CD4-positive, alpha-beta memory T cell (primary cell): Measurements from ENCODE around the gene FAM174C. TPM values are rescaled to one million over a fixed set of nuclear protein-coding genes. Genes with fewer than 3 reads are reported as not detected.

Experiments used
- CTCF ChIA-PET: fragments of 350-600 bp; sonication (Branson Sonifier 250); formaldehyde crosslinking; loops from one replicate; lab custom pipeline; 2021; ENCODE audit warnings: inconsistent platforms; ENCODE audit not compliant: partially characterized antibody; lab: Charles Lee
- POLR2A ChIA-PET: fragments of 350-600 bp; sonication (Branson Sonifier 250); formaldehyde crosslinking; loops from one replicate; lab custom pipeline; 2021; ENCODE audit not compliant: partially characterized antibody; lab: Charles Lee
- DNase-seq, 5 donors: peaks; one replicate each; pipeline versions ENCODE4 v3.0.0 to v3.0.0-alpha.2; 2020 to 2022; ENCODE audit warnings: mixed read lengths in 1 of 5
- H3K27ac ChIP-seq: one replicate; pipeline ENCODE4 v1.7.0; 2013; ENCODE audit warnings: low read depth, low read length
- H3K27me3 ChIP-seq: 2 replicates; pipeline ENCODE4 v1.7.0; 2013; ENCODE audit warnings: mild to moderate bottlenecking, low read length, moderate library complexity; ENCODE audit not compliant: insufficient read depth
- H3K36me3 ChIP-seq: 2 replicates; pipeline ENCODE4 v1.7.0; 2013; ENCODE audit warnings: mild to moderate bottlenecking, low read length, moderate library complexity; ENCODE audit not compliant: insufficient read depth
- H3K4me1 ChIP-seq: 2 replicates; pipeline ENCODE4 v1.7.0; 2013; ENCODE audit warnings: mild to moderate bottlenecking, low read length, moderate library complexity; ENCODE audit not compliant: insufficient read depth
- H3K4me3 ChIP-seq, 2 donors: one replicate each; pipeline ENCODE4 v1.7.0; 2013; ENCODE audit warnings: low read length in 2 of 2, mild to moderate bottlenecking in 1 of 2
- H3K9me3 ChIP-seq, 2 donors: one replicate each; pipeline ENCODE4 v1.7.0; 2013; ENCODE audit warnings: low read length in 2 of 2, control low read depth in 1 of 2; ENCODE audit not compliant: control insufficient read depth in 1 of 2
- H3K27ac Mint-ChIP-seq, 7 donors: one replicate each; pipeline ENCODE4 v1.8.0; 2020 to 2021; ENCODE audit warnings: mixed read lengths in 7 of 7, mild to moderate bottlenecking in 6 of 7, inconsistent platforms in 3 of 7, moderate library complexity in 3 of 7
- H3K27me3 Mint-ChIP-seq, 2 donors: one replicate each; pipeline ENCODE4 v1.8.0; 2020 to 2021; ENCODE audit warnings: mixed read lengths in 2 of 2
- H3K36me3 Mint-ChIP-seq, 2 donors: one replicate each; pipeline ENCODE4 v1.8.0; 2020 to 2021; ENCODE audit warnings: mixed read lengths in 2 of 2, inconsistent platforms in 1 of 2, mild to moderate bottlenecking in 1 of 2
- H3K4me1 Mint-ChIP-seq, 4 donors: one replicate each; pipeline ENCODE4 v1.8.0; 2020 to 2021; ENCODE audit warnings: mixed read lengths in 4 of 4, mild to moderate bottlenecking in 1 of 4
- H3K4me3 Mint-ChIP-seq, 8 donors: one replicate each; pipeline ENCODE4 v1.8.0; 2020 to 2021; ENCODE audit warnings: mixed read lengths in 8 of 8, mild to moderate bottlenecking in 7 of 8, moderate library complexity in 6 of 8, inconsistent platforms in 3 of 8
- H3K9me3 Mint-ChIP-seq, 8 donors: one replicate each; pipeline ENCODE4 v1.8.0; 2020 to 2021; ENCODE audit warnings: mixed read lengths in 8 of 8, mild to moderate bottlenecking in 5 of 8, inconsistent platforms in 3 of 8, moderate library complexity in 1 of 8
- intact Hi-C: fragments of 100-400 bp; cut with micrococcal nuclease; formaldehyde crosslinking; loops from one replicate; pipeline ENCODE4 v1.15.1; 2023
- polyA plus RNA-seq, 2 donors: library from polyadenylated mRNA; unstranded; fragments of 300-500 nt; fragmentation: Illumina TruSeq; gene quantifications; one replicate each; pipeline ENCODE4 v1.2.3, GENCODE V29; 2021
- total RNA-seq, 2 experiments: library from RNA; stranded (reverse); gene quantifications; one replicate each; pipeline ENCODE4 v1.2.3, GENCODE V29; 2021

FAM174C gene
- total and polyA plus RNA-seq, 4 experiments from 2014 or later: 50.5 to 114 (median 55.7) TPM

- CTCF ChIA-PET: no interaction called here
- Histone ChIP-seq H3K4me1 (peaks cover 6% of the 10 kb centered on the region), H3K4me3 (no peak overlapping the region), H3K36me3 (no peaks in the 10 kb centered on the region), H3K27me3 (peaks cover 9% of the 10 kb centered on the region), H3K27ac (no peak overlapping the region), H3K9me3 (no peaks in the 10 kb centered on the region)
- Mint-ChIP-seq H3K4me3 (no peak overlapping the region), H3K27ac (peak overlapping the region in 1 of 7 donors; percentile 56), H3K27me3 (peaks cover 12 to 19% of the 10 kb centered on the region in 2 donors), H3K36me3 (no peaks in the 10 kb centered on the region), H3K9me3 (no peaks in the 10 kb centered on the region), H3K4me1 (no peaks in the 10 kb centered on the region)
- POLR2A ChIA-PET: interaction anchor here (0.6 kb wide), 1 partner anchor 456 kb away, joined by 3 read pairs; no protein-coding TSS in a partner anchor
- intact Hi-C loops: loop anchor here (10.0 kb wide), 1 partner anchor 53 kb away; no protein-coding TSS in a partner anchor
- DNase-seq: no peak
These were observed 16.6 kb downstream of the FAM174C start for GRCh38 chr19:1291761-1292418.

- H3K4me1 Mint-ChIP-seq: no peaks in the 10 kb centered on the region
- H3K27ac Mint-ChIP-seq: peak overlapping the region in 1 of 7 donors; percentile 56
- DNase-seq: no peak
- H3K4me3 Mint-ChIP-seq: no peak overlapping the region
- intact Hi-C loops: loop anchor here (10.0 kb wide), 1 partner anchor 52 kb away; no protein-coding TSS in a partner anchor
- no peaks in the 10 kb centered on the region for H3K9me3 ChIP-seq
- no peak overlapping the region for H3K4me3 ChIP-seq
- no peaks in the 10 kb centered on the region for H3K36me3 ChIP-seq
- no peaks in the 10 kb centered on the region for H3K36me3 Mint-ChIP-seq
- H3K4me1 ChIP-seq: peaks cover 6% of the 10 kb centered on the region
- POLR2A ChIA-PET: no interaction called here
- H3K27me3 Mint-ChIP-seq: peaks cover 15 to 19% of the 10 kb centered on the region in 2 donors
- CTCF ChIA-PET: no interaction called here
- no peak overlapping the region for H3K27ac ChIP-seq
- peaks cover 6% of the 10 kb centered on the region for H3K27me3 ChIP-seq
- H3K9me3 Mint-ChIP-seq: no peaks in the 10 kb centered on the region
These were observed 17.3 kb downstream of the FAM174C start for GRCh38 chr19:1292419-1293151.

GRCh38 chr19:1293782-1294604 is 18.7 kb downstream of the FAM174C start:
- intact Hi-C loops: loop anchor here (10.0 kb wide), 1 partner anchor 51 kb away; no protein-coding TSS in a partner anchor
- Histone ChIP-seq H3K4me3 (no peak overlapping the region), H3K4me1 (peaks cover 6% of the 10 kb centered on the region), H3K9me3 (no peaks in the 10 kb centered on the region), H3K27me3 (peaks cover 6% of the 10 kb centered on the region), H3K27ac (no peak overlapping the region), H3K36me3 (no peaks in the 10 kb centered on the region)
- H3K4me3 Mint-ChIP-seq: no peak overlapping the region
- H3K4me1 Mint-ChIP-seq: no peaks in the 10 kb centered on the region
- ChIA-PET CTCF (no interaction called here), POLR2A (no interaction called here)
- H3K36me3 Mint-ChIP-seq: no peaks in the 10 kb centered on the region
- DNase-seq: no peak
- H3K27me3 Mint-ChIP-seq: peaks cover 14 to 15% of the 10 kb centered on the region in 2 donors
- H3K9me3 Mint-ChIP-seq: no peaks in the 10 kb centered on the region
- no peak overlapping the region for H3K27ac Mint-ChIP-seq

- intact Hi-C loops: loop anchor here (10.0 kb wide), 1 partner anchor 50 kb away; no protein-coding TSS in a partner anchor
- Mint-ChIP-seq H3K36me3 (no peaks in the 10 kb centered on the region), H3K27me3 (peaks cover 12 to 13% of the 10 kb centered on the region in 2 donors), H3K4me1 (no peaks in the 10 kb centered on the region), H3K4me3 (peak overlapping the region in 1 of 8 donors; percentile 36), H3K27ac (peak overlapping the region in 1 of 7 donors; percentile 46), H3K9me3 (no peaks in the 10 kb centered on the region)
- no peak for DNase-seq
- H3K27ac ChIP-seq: no peak overlapping the region
- peaks cover 6% of the 10 kb centered on the region for H3K27me3 ChIP-seq
- no peak overlapping the region for H3K4me3 ChIP-seq
- ChIA-PET POLR2A (no interaction called here), CTCF (no interaction called here)
- H3K36me3 ChIP-seq: no peaks in the 10 kb centered on the region
- no peaks in the 10 kb centered on the region for H3K9me3 ChIP-seq
- H3K4me1 ChIP-seq: peaks cover 6% of the 10 kb centered on the region
These were observed 19.4 kb downstream of the FAM174C start for GRCh38 chr19:1294688-1295087.

- Mint-ChIP-seq H3K4me1 (no peaks in the 10 kb centered on the region), H3K36me3 (no peaks in the 10 kb centered on the region), H3K9me3 (no peaks in the 10 kb centered on the region), H3K27me3 (peaks cover 12 to 13% of the 10 kb centered on the region in 2 donors), H3K4me3 (peak overlapping the region in 1 of 8 donors; percentile 17), H3K27ac (no peak overlapping the region)
- Histone ChIP-seq H3K4me3 (no peak overlapping the region), H3K9me3 (no peaks in the 10 kb centered on the region), H3K27ac (no peak overlapping the region), H3K36me3 (no peaks in the 10 kb centered on the region), H3K27me3 (peaks cover 6% of the 10 kb centered on the region), H3K4me1 (peaks cover 6% of the 10 kb centered on the region)
- ChIA-PET CTCF (no interaction called here), POLR2A (interaction anchor here (0.6 kb wide), 1 partner anchor 1686 kb away, joined by 3 read pairs; no protein-coding TSS in a partner anchor)
- no peak for DNase-seq
- intact Hi-C loops: loop anchor here (10.0 kb wide), 1 partner anchor 49 kb away; no protein-coding TSS in a partner anchor
These were observed 20.1 kb downstream of the FAM174C start for GRCh38 chr19:1295169-1296012.

- intact Hi-C loops: loop anchor here (10.0 kb wide), 1 partner anchor 49 kb away; no protein-coding TSS in a partner anchor
- no peaks in the 10 kb centered on the region for H3K36me3 Mint-ChIP-seq
- DNase-seq: no peak
- Histone ChIP-seq H3K9me3 (no peaks in the 10 kb centered on the region), H3K4me3 (no peak overlapping the region), H3K36me3 (no peaks in the 10 kb centered on the region), H3K27me3 (peaks cover 6% of the 10 kb centered on the region), H3K4me1 (peaks cover 6% of the 10 kb centered on the region), H3K27ac (no peak overlapping the region)
- no peak overlapping the region for H3K4me3 Mint-ChIP-seq
- H3K27me3 Mint-ChIP-seq: peaks cover 12 to 13% of the 10 kb centered on the region in 2 donors
- H3K4me1 Mint-ChIP-seq: no peaks in the 10 kb centered on the region
- no peaks in the 10 kb centered on the region for H3K9me3 Mint-ChIP-seq
- H3K27ac Mint-ChIP-seq: no peak overlapping the region
- ChIA-PET POLR2A (interaction anchor here (0.6 kb wide), 1 partner anchor 1685 kb away, joined by 3 read pairs; no protein-coding TSS in a partner anchor), CTCF (no interaction called here)
These were observed 20.7 kb downstream of the FAM174C start for GRCh38 chr19:1296078-1296477.
